AG08396 (cell line): Measurements from ENCODE around the gene ALS2CL.
"Not testable (repeated sequence)": the region's sequence is repeated elsewhere in the genome, so short reads cannot be mapped to it uniquely, and the experiment has no call there.

Experiments used
- DNase-seq: peaks from one replicate; pipeline ENCODE4 v3.0.0; 2012; ENCODE audit warnings: low spot score, mixed read lengths

Gene ALS2CL

GRCh38 chr3:46704346-46704745, 10.9 kb upstream of the ALS2CL start:
- not testable (repeated sequence) for DNase-seq

- no peak for DNase-seq
Measured at GRCh38 chr3:46703013-46703520, 9.6 kb upstream of the ALS2CL start.

GRCh38 chr3:46702246-46703012, 8.9 kb upstream of the ALS2CL start:
- DNase-seq = no peak

GRCh38 chr3:46701181-46701939, 7.9 kb upstream of the ALS2CL start, which contains the start of gene TMIE:
TSS of gene TMIE (plus strand) at chr3:46701392. CDS start at chr3:46701488, 96 bp downstream.
- peak; percentile 52 for DNase-seq

- peak; percentile 43 for DNase-seq
Measured at GRCh38 chr3:46700772-46701171, 7.3 kb upstream of the ALS2CL start.

- DNase-seq = peak; percentile 38
Measured at GRCh38 chr3:46699676-46700523, 6.4 kb upstream of the ALS2CL start.

GRCh38 chr3:46695962-46696894, 2.7 kb upstream of the ALS2CL start:
- peak; percentile 76 for DNase-seq

GRCh38 chr3:46695177-46695961, 1.9 kb upstream of the ALS2CL start:
- DNase-seq = no peak

- DNase-seq = no peak
Measured at GRCh38 chr3:46694520-46694919, 1.0 kb upstream of the ALS2CL start.

GRCh38 chr3:46693892-46694226, 380 bp upstream of the ALS2CL start:
- DNase-seq = peak; percentile 43

- DNase-seq = no peak
Measured at GRCh38 chr3:46692566-46692990, 901 bp downstream of the ALS2CL start.

GRCh38 chr3:46690798-46691197, 2.7 kb downstream of the ALS2CL start:
- DNase-seq = no peak

GRCh38 chr3:46685446-46685845, 8.0 kb downstream of the ALS2CL start:
- no peak for DNase-seq

GRCh38 chr3:46684891-46685290, 8.6 kb downstream of the ALS2CL start:
- DNase-seq = no peak

GRCh38 chr3:46682974-46683373, 10.5 kb downstream of the ALS2CL start:
- no peak for DNase-seq

- DNase-seq = no peak
Measured at GRCh38 chr3:46681856-46682540, 11.5 kb downstream of the ALS2CL start.

- DNase-seq = no peak
Measured at GRCh38 chr3:46681387-46681786, 12.1 kb downstream of the ALS2CL start.

GRCh38 chr3:46680298-46680826, 13.1 kb downstream of the ALS2CL start:
- DNase-seq = no peak

GRCh38 chr3:46679681-46680080, 13.8 kb downstream of the ALS2CL start:
- no peak for DNase-seq
